ENCODE results near the gene NUTM1.

NUTM1 gene, protein sequence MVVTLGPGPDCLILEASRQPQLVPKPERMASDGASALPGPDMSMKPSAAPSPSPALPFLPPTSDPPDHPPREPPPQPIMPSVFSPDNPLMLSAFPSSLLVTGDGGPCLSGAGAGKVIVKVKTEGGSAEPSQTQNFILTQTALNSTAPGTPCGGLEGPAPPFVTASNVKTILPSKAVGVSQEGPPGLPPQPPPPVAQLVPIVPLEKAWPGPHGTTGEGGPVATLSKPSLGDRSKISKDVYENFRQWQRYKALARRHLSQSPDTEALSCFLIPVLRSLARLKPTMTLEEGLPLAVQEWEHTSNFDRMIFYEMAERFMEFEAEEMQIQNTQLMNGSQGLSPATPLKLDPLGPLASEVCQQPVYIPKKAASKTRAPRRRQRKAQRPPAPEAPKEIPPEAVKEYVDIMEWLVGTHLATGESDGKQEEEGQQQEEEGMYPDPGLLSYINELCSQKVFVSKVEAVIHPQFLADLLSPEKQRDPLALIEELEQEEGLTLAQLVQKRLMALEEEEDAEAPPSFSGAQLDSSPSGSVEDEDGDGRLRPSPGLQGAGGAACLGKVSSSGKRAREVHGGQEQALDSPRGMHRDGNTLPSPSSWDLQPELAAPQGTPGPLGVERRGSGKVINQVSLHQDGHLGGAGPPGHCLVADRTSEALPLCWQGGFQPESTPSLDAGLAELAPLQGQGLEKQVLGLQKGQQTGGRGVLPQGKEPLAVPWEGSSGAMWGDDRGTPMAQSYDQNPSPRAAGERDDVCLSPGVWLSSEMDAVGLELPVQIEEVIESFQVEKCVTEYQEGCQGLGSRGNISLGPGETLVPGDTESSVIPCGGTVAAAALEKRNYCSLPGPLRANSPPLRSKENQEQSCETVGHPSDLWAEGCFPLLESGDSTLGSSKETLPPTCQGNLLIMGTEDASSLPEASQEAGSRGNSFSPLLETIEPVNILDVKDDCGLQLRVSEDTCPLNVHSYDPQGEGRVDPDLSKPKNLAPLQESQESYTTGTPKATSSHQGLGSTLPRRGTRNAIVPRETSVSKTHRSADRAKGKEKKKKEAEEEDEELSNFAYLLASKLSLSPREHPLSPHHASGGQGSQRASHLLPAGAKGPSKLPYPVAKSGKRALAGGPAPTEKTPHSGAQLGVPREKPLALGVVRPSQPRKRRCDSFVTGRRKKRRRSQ

DNA sequence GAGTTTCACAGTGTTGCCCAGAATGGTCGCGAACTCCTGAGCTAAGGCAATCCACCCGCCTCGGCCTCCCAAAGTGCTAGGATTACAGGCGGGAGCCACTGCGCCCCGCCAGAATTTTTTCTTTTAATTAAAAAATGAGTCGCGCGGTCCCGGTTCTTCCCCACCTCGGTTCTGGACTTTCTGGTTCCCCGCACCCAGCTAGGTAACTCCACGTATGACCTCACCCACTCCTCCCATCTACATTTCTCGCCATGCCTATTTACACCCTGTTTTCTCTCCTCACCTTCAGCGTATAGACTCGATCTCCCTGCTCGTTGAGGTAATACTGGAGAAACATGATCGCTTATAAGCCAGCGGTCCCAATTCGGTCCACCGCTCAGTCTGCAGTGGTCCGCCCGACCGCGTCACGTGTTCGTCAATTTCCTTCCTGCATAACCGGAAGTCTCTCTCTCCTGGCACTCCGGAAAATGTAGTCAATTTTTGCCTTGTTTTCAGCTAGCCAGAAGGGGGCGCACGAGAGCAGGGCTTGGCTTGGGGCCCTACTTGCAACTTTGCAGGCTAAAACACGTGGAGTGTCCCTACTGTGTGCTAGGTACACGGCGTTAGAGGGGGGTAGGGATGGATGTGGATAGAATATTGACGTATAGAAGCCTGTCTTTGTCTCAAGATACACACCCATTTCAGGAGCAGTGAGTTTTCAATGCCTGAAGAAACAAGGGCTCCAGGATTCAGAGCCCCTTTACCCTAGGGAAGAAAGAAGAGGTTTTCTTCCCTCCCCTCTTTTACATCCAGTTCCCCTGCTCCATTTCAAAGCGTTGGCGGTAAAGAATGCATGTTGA, at the start of gene NUTM1, which contains the start of gene NOP10:
Gene NUTM1 (plus strand): TSS at position 579 of the 839 bp plus-strand sequence. CDS start 382 bp downstream, outside the sequence.
Gene NOP10 (minus strand): TSS at position 400 of the 839 bp plus-strand sequence. CDS start 63 bp downstream, at position 337.
- DNase-seq (ENCODE audit: low read depth in 2 of 2) = peak; percentile 85 to 97

DNA sequence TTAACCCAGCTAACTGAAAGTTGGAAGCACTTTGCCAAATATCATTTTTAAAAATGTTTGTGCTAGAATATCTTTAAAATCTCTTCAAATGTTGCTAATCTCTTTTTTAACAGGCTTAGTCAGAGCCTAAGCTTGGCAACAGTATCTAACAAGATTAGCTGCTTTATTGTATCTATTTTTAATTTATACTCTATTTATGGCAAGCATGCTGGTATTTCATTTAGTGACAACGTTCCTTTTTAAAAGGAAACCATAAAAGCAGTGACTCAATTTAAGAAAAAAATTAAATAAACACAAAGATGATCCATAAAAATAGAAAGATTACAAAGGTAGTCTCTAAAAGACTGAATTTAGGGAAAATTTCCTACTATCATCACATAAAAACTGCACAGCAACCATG, 46.1 kb upstream of the NUTM1 start:
- no peak for DNase-seq (ENCODE audit: low read depth in 2 of 2)

DNA sequence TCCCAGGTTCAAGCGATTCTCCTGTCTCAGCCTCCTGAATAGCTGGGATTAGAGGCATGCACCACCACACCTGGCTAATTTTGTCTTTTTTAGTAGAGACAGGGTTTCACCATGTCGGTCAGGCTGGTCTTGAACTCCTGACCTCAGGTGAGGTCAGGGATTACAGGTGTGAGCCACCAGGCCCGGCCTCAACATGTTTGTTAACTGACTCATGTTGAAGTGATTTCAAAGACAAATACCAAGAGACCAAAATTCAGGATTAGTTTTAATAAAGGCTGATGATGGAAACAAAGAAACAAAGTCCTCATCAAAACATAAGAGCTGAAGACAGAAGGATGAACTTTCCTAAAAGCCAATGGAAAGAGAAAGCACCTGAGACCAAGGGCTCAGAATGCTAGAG, 42.1 kb upstream of the NUTM1 start:
- DNase-seq (ENCODE audit: low read depth in 2 of 2) = no peak

DNA sequence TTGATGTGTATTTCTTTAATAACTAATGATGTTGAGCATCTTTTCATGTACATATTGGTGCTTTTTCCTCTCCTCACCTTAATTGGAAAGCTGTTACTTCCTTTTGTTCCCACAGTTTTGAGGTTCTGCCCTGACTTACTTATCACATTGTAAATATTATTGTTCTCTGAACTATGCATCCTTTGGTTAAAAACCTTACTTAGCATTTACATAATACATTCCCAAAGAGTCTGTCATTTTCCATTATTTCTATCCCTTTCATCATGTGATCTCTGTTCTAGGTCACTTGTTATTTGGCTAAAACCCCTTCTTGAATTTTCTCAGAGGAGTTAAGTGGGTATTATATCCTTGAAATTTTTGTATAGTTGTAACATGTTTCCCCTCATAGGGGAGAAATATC, 38.5 kb upstream of the NUTM1 start:
- DNase-seq (ENCODE audit: low read depth in 2 of 2) = no peak

- no peak for DNase-seq (ENCODE audit: low read depth in 2 of 2)
Observed at GRCh38 chr15:34311563-34311962, 31.6 kb upstream of the NUTM1 start.

- DNase-seq (ENCODE audit: low read depth in 2 of 2) = no peak
Observed at GRCh38 chr15:34314491-34315490, 28.3 kb upstream of the NUTM1 start.

GRCh38 chr15:34318277-34319079, 24.6 kb upstream of the NUTM1 start:
- no peak for DNase-seq (ENCODE audit: low read depth in 2 of 2)

DNA sequence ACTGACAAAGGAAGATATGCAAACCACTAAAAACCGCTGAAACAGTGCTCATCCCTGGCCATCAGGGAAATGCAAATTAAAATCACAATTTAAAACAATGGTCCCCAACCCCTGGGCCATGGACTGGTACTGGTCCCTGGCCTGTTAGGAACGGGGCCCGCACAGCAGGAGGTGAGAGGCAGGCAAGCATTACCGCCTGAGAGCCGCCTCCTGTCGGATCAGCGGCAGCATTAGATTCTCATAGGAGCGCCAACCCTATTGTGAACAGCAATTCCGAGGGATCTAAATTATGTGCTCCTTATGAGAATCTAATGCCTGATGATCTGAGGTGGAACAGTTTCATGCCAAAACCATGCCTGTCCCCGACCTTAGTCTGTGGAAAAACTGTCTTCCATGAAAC, 19.9 kb upstream of the NUTM1 start:
- DNase-seq (ENCODE audit: low read depth in 2 of 2) = no peak

DNA sequence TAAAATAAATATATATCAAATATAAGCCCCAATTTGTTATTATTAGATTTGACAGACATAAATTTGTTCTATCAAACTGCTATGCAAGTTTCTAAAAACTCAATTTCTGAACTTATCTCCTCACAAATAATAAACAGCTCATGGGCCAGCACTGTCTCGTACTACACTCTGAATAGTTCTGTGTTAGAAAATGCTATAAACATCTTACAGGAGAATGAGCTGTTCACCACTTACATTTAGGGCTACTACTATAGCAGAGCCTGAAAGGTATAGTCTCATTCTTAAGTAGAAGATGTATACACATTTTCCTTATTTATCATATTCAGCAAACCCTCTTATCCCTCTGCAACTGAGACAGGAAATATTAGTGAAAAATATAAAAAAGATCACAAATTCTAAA, 18.2 kb upstream of the NUTM1 start:
- DNase-seq (ENCODE audit: low read depth in 2 of 2) = no peak

GRCh38 chr15:34325368-34325767, 17.7 kb upstream of the NUTM1 start:
- DNase-seq (ENCODE audit: low read depth in 2 of 2) = no peak

- DNase-seq (ENCODE audit: low read depth in 2 of 2) = no peak
Observed at GRCh38 chr15:34327906-34328305, 15.2 kb upstream of the NUTM1 start.

GRCh38 chr15:34329006-34329405, 14.1 kb upstream of the NUTM1 start:
- no peak for DNase-seq (ENCODE audit: low read depth in 2 of 2)

- DNase-seq (ENCODE audit: low read depth in 2 of 2) = no peak
Observed at GRCh38 chr15:34330279-34330678, 12.8 kb upstream of the NUTM1 start.

DNA sequence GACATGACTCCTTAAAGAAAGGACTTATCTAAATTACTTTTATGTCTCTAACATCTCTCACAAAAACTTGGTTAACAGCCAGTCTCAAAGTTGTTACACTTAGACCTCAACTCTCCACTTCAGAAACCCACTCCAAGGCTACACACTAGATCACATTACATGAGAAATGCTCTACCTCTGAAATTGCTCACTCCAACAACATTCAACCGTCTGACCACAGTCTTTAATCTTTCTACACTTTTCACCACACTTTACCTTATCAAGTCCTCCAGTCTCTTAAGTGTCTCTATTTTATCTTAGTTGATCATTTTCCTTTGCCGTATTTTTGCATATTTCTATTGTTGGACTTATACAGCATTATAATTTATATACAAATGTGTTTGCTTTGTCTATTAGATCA, 11.3 kb upstream of the NUTM1 start:
- DNase-seq (ENCODE audit: low read depth in 2 of 2) = no peak

DNA sequence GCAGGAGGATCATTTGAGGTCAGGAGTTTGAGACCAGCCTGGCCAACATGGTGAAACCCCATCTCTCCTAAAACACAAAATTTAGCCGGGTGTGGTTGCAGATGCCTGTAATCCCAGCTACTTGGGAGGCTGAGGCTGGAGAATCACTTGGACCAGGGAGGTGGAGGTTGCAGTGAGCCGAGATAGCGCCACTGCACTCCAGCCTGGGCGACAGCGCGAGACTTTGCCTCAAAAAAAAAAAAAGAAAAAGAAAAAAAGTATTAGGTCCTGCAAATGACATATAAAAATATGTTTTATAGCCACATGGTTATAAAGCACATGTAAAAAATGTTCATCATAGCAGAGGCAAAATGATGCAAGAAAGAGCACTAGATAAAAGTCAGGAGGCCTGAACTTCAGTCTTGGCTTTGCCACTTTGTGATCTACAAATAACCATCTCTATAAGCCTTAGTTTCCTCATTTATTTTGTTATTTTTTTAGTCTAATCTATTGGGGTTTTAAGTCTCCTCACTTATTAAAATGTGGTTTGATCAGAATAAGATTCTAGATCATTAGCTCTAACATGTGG, 10.5 kb upstream of the NUTM1 start:
- DNase-seq (ENCODE audit: low read depth in 2 of 2) = no peak

GRCh38 chr15:34334672-34335071, 8.4 kb upstream of the NUTM1 start:
- no peak for DNase-seq (ENCODE audit: low read depth in 2 of 2)

GRCh38 chr15:34335176-34336032, 7.7 kb upstream of the NUTM1 start:
- DNase-seq (ENCODE audit: low read depth in 2 of 2) = no peak

Data from stimulated activated CD4-positive, alpha-beta T cell treated with anti-CD3 and anti-CD28 coated beads, Interleukin-1b, Interleukin-23, amount 100 ng/mL, for 1 hour (primary cell).